A375 (cell line): Measurements from ENCODE around the gene VRK3. TPM values are rescaled to one million over a fixed set of nuclear protein-coding genes. Genes with fewer than 3 reads are reported as not detected.

Experiments
- total RNA-seq: library from RNA; depleted of rRNA; stranded (reverse); fragments of >200 nt; shearing (Covaris generic); gene quantifications from 2 replicates; pipeline ENCODE4 v1.2.3, GENCODE V29; 2014; rRNA removed

VRK3 gene, protein sequence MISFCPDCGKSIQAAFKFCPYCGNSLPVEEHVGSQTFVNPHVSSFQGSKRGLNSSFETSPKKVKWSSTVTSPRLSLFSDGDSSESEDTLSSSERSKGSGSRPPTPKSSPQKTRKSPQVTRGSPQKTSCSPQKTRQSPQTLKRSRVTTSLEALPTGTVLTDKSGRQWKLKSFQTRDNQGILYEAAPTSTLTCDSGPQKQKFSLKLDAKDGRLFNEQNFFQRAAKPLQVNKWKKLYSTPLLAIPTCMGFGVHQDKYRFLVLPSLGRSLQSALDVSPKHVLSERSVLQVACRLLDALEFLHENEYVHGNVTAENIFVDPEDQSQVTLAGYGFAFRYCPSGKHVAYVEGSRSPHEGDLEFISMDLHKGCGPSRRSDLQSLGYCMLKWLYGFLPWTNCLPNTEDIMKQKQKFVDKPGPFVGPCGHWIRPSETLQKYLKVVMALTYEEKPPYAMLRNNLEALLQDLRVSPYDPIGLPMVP
- total RNA-seq = 12.9 and 16.6 TPM in 2 replicates

DNA sequence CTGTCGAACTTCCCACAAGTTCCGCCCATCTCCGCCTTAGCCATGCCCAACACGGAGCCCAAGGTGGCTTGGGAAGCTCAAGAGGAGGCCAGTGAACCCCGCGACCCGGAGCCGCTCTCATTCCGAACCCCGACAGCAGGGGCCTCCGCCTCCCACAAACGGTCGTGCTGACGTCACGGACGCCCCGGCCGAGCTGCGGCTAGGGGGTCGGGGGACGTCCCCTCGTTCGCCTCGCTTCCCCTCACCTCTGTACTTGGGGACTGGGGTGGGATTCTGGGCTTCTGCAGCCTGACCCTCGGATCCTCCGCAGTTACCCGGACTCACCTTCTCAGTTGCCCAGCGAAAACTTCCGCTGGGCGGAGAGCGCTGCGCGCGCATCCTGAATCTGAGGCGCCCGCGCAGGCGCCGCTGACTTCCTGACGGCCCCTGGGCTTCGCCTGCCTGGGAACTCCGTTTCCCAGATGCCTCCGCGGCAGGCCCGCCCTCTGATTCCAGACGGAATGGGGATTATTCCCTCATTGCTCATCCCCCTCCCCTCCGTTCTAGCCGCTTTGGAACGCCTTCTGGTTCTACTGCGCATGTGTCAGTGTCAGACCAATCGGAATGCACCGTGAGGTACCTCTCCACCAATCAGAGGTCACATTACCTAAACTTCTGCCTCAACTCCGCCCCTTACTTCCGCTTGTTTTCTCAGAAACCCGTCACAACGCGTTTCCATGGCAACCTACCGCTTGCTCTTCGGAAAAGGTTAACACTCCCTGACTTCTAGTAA, at the start of gene VRK3:
TSS of gene VRK3 (minus strand) at position 351 of the 772 bp plus-strand sequence. CDS start 9,210 bp downstream, outside the sequence.

GRCh38 chr19:50025794-50026549, 800 bp upstream of the VRK3 start, which contains the start of gene ZNF473:
Gene ZNF473 (plus strand): TSS chr19:50026005. CDS start chr19:50031083, 5,078 bp downstream.

DNA sequence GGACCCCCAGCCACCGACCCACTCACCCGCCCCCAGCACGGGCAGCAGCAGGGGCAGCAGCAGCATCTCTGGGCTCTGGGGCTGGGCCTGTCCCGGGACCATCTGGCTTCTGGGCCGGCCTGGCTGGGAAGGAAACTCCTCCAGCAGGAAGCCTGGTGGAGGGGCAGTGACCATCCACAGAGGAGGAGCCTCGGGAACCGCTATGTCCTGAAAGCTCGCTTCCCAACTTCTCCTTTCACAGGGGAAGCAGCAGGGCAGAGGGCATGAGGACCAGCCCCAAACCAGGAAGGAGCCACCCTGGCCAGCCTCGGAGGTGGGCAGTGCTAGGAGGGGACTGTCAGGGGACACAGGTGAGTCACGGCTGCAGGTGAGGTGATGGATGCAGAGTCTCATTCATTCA, 64.2 kb downstream of the VRK3 start, which contains the start of gene SIGLEC11:
TSS of gene SIGLEC11 (minus strand) at position 193 of the 400 bp plus-strand sequence. CDS start at position 102, 91 bp downstream.

DNA sequence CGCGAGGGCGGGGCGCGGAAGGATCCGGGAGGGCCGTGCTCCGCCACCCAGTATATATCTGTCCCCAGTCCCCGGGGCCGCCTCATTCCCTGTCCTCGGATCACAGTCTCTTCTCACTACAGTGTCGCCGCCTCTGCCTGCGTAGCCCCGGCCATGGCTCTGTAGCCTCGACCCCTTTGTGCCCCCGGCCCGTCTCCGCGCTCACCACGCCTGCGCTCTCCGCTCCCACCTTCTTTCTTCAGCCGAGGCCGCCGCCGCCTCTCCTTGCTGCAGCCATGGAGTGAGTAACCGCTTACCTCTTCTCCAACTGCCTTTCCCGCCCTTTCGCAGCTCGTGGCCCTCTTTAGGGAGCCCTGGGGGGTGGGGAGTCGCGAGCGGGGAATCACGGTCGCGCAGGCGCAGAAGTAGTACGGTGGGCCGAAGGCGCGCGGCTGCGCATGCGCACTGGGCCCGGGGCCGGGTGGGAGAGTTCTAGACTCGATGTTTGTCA, 96.0 kb downstream of the VRK3 start, which contains the start of the genes ATF5 and NUP62:
TSS of gene ATF5 (plus strand) at position 85 of the 490 bp plus-strand sequence. CDS start 1,646 bp downstream, outside the sequence.
TSS of gene NUP62 (minus strand) at position 384 of the 490 bp plus-strand sequence. CDS start 19,697 bp downstream, outside the sequence.

Other genes with a start within 250 kb of the VRK3 start
- 96.3 and 103 TPM in 2 replicates for gene FUZ, start 212.1 kb downstream of the VRK3 start, total RNA-seq
- 24.0 and 24.3 TPM in 2 replicates for gene MED25, start 207.1 kb downstream of the VRK3 start, total RNA-seq
- 64.6 and 69.0 TPM in 2 replicates for gene PTOV1, start 174.2 kb downstream of the VRK3 start, total RNA-seq
- 110 and 116 TPM in 2 replicates for gene PNKP, start 157.8 kb downstream of the VRK3 start, total RNA-seq
- 29.5 and 35.5 TPM in 2 replicates for gene AKT1S1, start 148.0 kb downstream of the VRK3 start, total RNA-seq
- gene TBC1D17, start 147.7 kb downstream of the VRK3 start, total RNA-seq = 6.7 and 7.5 TPM in 2 replicates
- gene IL4I1, start 128.5 kb downstream of the VRK3 start, total RNA-seq = 0.19 TPM in 1 of 2 replicates, not detected in the other
- gene ATF5, start 96.2 kb downstream of the VRK3 start, total RNA-seq = 18.3 and 19.9 TPM in 2 replicates
- gene NUP62, start 95.9 kb downstream of the VRK3 start, total RNA-seq = 53.5 and 57.3 TPM in 2 replicates
- not detected in 2 replicates for gene SIGLEC11, start 64.2 kb downstream of the VRK3 start, total RNA-seq
- 10.6 and 17.8 TPM in 2 replicates for gene ZNF473, start 633 bp upstream of the VRK3 start, total RNA-seq
- gene IZUMO2, start 137.9 kb upstream of the VRK3 start, total RNA-seq = not detected in 2 replicates
- gene MYH14, start 178.2 kb upstream of the VRK3 start, total RNA-seq = 6.8 and 6.9 TPM in 2 replicates